Measurements from ENCODE around the gene PMPCA.

The PMPCA gene

DNA sequence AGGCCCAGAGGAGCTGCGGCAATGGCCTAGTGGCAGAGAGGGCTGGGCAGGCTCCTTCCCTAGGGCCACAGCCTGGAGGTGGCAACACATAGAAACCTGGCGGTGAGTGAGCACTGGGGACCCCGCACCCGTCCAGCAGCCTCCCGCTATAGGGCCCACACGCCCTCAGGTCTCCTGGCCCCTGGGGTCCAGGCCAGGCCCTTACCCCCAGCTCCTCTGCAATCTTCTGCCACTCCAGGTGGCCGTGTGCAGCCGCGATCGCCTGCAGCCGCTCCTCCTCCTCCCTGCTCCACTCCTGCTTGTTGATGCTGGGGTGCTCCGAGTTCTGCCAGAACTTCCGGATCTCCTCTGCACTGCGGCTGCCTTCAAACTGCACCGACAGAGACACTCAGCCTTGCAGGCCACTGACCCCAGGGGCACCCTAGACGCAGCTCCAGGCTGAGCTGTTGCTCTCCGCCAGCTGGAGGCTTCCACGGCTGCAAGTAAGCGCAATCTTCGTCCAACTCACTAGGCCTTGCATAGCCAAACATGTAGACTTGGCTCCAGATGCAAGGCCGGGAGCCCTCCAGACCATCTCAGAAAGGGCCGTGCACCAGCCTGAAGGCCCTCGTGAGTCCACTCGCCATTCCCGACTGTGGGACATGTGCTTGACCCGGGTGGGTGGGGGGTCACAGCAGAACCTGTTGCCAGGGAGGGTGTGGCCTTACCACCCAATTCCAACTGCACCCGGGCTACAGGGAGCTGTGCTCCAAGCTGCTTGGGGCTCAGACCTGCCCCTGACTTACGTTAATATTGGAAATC is 18.5 kb upstream of the PMPCA start:
- TF ChIP-seq, protein P1, sequence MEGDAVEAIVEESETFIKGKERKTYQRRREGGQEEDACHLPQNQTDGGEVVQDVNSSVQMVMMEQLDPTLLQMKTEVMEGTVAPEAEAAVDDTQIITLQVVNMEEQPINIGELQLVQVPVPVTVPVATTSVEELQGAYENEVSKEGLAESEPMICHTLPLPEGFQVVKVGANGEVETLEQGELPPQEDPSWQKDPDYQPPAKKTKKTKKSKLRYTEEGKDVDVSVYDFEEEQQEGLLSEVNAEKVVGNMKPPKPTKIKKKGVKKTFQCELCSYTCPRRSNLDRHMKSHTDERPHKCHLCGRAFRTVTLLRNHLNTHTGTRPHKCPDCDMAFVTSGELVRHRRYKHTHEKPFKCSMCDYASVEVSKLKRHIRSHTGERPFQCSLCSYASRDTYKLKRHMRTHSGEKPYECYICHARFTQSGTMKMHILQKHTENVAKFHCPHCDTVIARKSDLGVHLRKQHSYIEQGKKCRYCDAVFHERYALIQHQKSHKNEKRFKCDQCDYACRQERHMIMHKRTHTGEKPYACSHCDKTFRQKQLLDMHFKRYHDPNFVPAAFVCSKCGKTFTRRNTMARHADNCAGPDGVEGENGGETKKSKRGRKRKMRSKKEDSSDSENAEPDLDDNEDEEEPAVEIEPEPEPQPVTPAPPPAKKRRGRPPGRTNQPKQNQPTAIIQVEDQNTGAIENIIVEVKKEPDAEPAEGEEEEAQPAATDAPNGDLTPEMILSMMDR (IDR thresholded peaks at IDR 0.05; ENCODE audit: low read depth, low read length): no peak
- Histone ChIP-seq H3K27me3 (no peaks in the 10 kb centered on the region), H3K4me1 (no peaks in the 10 kb centered on the region), H3K36me3 (peaks cover 94% of the 10 kb centered on the region), H3K9me3 (no peaks in the 10 kb centered on the region), H3K4me3 (ENCODE audit: low read depth, low read length) (no peak overlapping the region)
- no peak for DNase-seq

DNA sequence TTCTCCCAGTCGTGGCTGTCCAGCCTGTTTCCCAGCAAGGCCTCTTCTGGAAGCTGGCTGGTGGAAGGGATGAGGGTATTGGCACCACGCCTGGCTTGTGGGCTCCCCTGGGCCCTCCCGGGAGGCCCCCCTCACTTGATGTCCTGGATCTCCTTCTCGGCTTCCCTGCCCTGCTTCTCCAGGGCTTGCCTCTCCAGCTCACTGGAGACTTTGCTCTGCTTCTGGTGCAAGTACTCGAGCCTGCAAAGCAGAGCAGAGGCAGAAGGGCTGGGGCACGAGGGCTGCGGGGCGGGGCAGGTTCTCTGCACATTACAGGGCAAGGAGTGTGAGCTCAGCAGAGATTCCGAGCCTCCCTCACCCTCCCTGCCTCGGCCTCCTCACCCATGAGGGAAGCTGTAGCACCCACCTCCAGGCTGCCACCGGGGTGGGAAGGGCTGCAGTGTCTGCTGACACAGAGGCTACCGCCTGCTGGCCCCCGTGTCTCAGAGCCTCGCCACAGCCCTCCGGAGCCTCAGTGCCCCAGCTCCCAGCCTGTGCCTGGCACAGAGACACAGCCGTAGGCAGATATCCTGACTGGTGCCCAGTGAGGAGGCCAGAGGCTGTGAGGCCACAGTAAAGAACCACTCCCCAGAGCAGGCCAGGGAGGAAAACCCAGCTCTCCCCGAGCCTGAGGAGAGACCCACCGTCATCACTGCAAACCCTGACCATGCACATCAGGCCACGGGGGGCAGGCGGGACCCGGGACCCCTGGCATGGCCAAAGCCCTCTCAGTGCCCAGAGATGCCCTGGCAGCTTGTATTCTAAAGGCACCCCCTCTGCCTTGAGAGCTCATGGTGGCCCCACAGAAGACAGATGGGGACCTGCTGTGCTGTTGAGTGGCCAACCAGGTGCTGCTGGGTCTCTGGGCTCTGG is 17.7 kb upstream of the PMPCA start:
- Histone ChIP-seq H3K4me1 (no peaks in the 10 kb centered on the region), H3K9me3 (no peaks in the 10 kb centered on the region), H3K4me3 (ENCODE audit: low read depth, low read length) (no peak overlapping the region), H3K36me3 (peaks cover 90% of the 10 kb centered on the region), H3K27me3 (no peaks in the 10 kb centered on the region)
- TF ChIP-seq, protein P1 (IDR thresholded peaks at IDR 0.05; ENCODE audit: low read depth, low read length): no peak
- no peak for DNase-seq

DNA sequence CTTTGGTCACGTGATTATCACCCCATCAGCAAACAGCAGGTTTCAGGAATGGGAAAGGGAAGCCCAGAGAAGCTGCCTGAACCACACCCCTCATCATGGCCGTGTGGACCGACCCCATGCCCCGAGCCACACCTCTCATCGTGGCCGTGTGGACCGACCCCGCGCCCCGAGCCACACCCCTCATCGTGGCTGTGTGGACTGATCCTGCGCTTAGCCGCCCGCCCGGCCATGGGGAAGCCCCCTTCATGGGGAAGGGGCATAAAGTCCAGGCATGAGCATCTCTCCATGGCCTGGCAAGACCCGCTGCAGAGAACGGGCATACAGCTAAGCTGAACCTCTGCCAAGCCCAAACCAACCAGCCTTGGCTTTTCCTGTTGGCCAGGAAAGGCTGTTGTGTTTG is 16.9 kb upstream of the PMPCA start:
- no peak for DNase-seq
- no peaks in the 10 kb centered on the region for H3K4me1 ChIP-seq
- TF ChIP-seq, protein P1 (IDR thresholded peaks at IDR 0.05; ENCODE audit: low read depth, low read length): no peak
- H3K4me3 ChIP-seq (ENCODE audit: low read depth, low read length): no peak overlapping the region
- H3K36me3 ChIP-seq: peaks cover 88% of the 10 kb centered on the region
- H3K27me3 ChIP-seq: no peaks in the 10 kb centered on the region
- H3K9me3 ChIP-seq: no peaks in the 10 kb centered on the region

DNA sequence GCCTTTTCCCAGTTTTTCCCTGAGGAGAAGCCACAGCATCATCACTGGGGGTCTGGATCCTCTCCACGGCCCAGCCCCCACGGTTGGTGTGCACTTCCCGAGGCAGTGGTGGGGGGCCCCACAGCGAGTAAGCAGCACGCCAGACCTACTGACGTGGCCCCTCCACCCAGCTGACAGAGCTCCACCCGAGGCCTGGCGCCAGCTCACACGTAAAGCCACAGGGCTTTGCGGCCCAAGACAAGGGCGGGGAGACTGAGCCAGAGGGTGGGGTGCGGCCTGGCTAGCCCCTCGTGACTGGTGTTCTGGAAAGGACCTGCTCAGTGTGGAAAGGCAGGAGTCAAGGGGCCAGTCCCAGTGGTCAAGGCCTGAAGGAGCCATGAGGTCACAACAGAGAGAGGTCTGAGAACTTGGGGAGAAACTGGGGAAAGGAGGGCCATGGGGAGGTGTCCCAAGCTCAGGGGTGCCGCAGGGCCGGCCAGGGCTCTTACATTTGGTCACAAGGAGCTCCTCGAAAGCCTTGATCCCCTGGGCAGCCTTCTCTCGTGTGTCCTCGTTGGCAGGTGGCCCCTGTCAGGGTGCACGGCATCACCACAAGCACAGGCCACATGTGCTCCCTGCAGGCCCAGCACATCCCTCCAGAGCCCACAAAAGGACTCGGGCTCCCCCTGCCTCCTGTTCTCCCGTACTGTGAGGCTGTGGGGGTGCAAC is 16.0 kb upstream of the PMPCA start:
- no peaks in the 10 kb centered on the region for H3K9me3 ChIP-seq
- no peak overlapping the region for H3K4me3 ChIP-seq (ENCODE audit: low read depth, low read length)
- H3K27me3 ChIP-seq: no peaks in the 10 kb centered on the region
- peaks cover 81% of the 10 kb centered on the region for H3K36me3 ChIP-seq
- TF ChIP-seq, protein P1 (IDR thresholded peaks at IDR 0.05; ENCODE audit: low read depth, low read length): no peak
- H3K4me1 ChIP-seq: no peaks in the 10 kb centered on the region
- no peak for DNase-seq

DNA sequence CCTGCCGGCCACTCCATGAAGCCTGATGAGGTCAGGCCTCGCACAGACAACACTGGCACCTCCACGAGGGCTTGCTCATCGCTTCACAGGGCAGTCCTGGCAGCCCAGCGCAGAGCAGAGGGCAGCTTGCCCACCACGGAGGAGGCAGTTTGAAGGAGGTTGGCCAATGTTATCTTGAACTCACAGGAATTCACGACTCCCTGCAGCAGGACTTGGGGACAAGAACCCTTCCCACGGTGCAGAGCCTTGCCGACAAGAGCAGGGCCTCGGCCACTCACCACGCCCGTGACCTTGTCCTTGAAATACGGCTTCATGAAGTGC is 15.5 kb upstream of the PMPCA start:
- no peaks in the 10 kb centered on the region for H3K4me1 ChIP-seq
- H3K9me3 ChIP-seq: no peaks in the 10 kb centered on the region
- TF ChIP-seq, protein P1 (IDR thresholded peaks at IDR 0.05; ENCODE audit: low read depth, low read length): no peak
- H3K27me3 ChIP-seq: no peaks in the 10 kb centered on the region
- H3K4me3 ChIP-seq (ENCODE audit: low read depth, low read length): no peak overlapping the region
- no peak for DNase-seq
- peaks cover 77% of the 10 kb centered on the region for H3K36me3 ChIP-seq

All from BE2C (cell line).